Mesendoderm (in vitro differentiated cells): ENCODE data around the gene COL19A1.

ENCODE experiments used
- DNase-seq: peaks from one replicate; pipeline ENCODE4 v3.0.0; 2013
- H2AK5ac ChIP-seq: 2 replicates; pipeline ENCODE4 v1.6.1; 2013; ENCODE audit warnings: low read length, inconsistent platforms
- H2BK120ac ChIP-seq: 2 replicates; pipeline ENCODE4 v1.6.1; 2013; ENCODE audit warnings: low read depth, mild to moderate bottlenecking, low read length, moderate library complexity, mixed read lengths
- H2BK15ac ChIP-seq: replicated peaks from 2 replicates; pipeline ENCODE4 v1.6.1; 2013; ENCODE audit warnings: low read depth, mild to moderate bottlenecking, moderate library complexity
- H2BK5ac ChIP-seq: 2 replicates; pipeline ENCODE4 v1.6.1; 2013; ENCODE audit warnings: low read length, inconsistent platforms
- H3K18ac ChIP-seq: 2 replicates; pipeline ENCODE4 v1.6.1; 2013; ENCODE audit warnings: mild to moderate bottlenecking, low read length, mixed read lengths
- H3K23ac ChIP-seq: one replicate; pipeline ENCODE4 v1.6.1; 2013; ENCODE audit warnings: low read length
- H3K27ac ChIP-seq: 2 replicates; pipeline ENCODE4 v1.5.1; 2013; ENCODE audit warnings: low read depth, mild to moderate bottlenecking, inconsistent platforms, low read length, moderate library complexity
- H3K27me3 ChIP-seq: 2 replicates; pipeline ENCODE4 v1.6.1; 2013; ENCODE audit warnings: low read length, control low read depth, mild to moderate bottlenecking, inconsistent platforms; ENCODE audit not compliant: insufficient read depth, poor library complexity
- H3K36me3 ChIP-seq: 2 replicates; pipeline ENCODE4 v1.6.1; 2013; ENCODE audit warnings: low read length, inconsistent platforms; ENCODE audit not compliant: control insufficient read depth, insufficient read depth
- H3K4ac ChIP-seq: one replicate; pipeline ENCODE4 v1.6.1; 2013; ENCODE audit warnings: low read depth, mild to moderate bottlenecking, low read length, moderate library complexity
- H3K4me1 ChIP-seq: 2 replicates; pipeline ENCODE4 v1.6.1; 2013; ENCODE audit warnings: low read depth, low read length, inconsistent platforms; ENCODE audit not compliant: control insufficient read depth
- H3K4me2 ChIP-seq: 2 replicates; pipeline ENCODE4 v1.6.1; 2013; ENCODE audit warnings: low read length
- H3K4me3 ChIP-seq: 2 replicates; pipeline ENCODE4 v1.5.1; 2013; ENCODE audit warnings: mild to moderate bottlenecking, low read length
- H3K56ac ChIP-seq: one replicate; pipeline ENCODE4 v1.6.1; 2013; ENCODE audit warnings: low read length
- H3K79me1 ChIP-seq: 2 replicates; pipeline ENCODE4 v1.6.1; 2013; ENCODE audit warnings: low read length, inconsistent platforms
- H3K79me2 ChIP-seq: 2 replicates; pipeline ENCODE4 v1.6.1; 2013; ENCODE audit warnings: mild to moderate bottlenecking, low read length; ENCODE audit not compliant: control insufficient read depth, insufficient read depth
- H3K9ac ChIP-seq: 2 replicates; pipeline ENCODE4 v1.6.1; 2013; ENCODE audit warnings: low read length, inconsistent platforms
- H4K5ac ChIP-seq: one replicate; pipeline ENCODE4 v1.6.1; 2013; ENCODE audit warnings: low read length
- H4K8ac ChIP-seq: one replicate; pipeline ENCODE4 v1.6.1; 2013; ENCODE audit warnings: low read depth, mild to moderate bottlenecking, control low read depth, low read length, moderate library complexity
- WGBS: extraction: QIAGEN DNeasy Blood & Tissue Kit; methylation state at CpG from one replicate; pipeline ENCODE4 v1.1.7; 2013; ENCODE audit warnings: low lambda C conversion rate, missing lambda C conversion rate; ENCODE audit not compliant: insufficient coverage; ENCODE audit errors: extremely low coverage; 5-methylcytosine and 5-hydroxymethylcytosine counted together

Gene COL19A1

GRCh38 chr6:70162972-70163371 is 296.6 kb downstream of the COL19A1 start:
- Histone ChIP-seq H3K79me2 (no peaks in the 10 kb centered on the region), H4K5ac (no peak overlapping the region), H3K27ac (no peak overlapping the region), H3K18ac (no peak overlapping the region), H3K23ac (no peak overlapping the region), H3K4me3 (no peak overlapping the region), H3K36me3 (no peaks in the 10 kb centered on the region), H2BK5ac (no peak overlapping the region), H3K9ac (no peak overlapping the region), H3K4ac (no peak overlapping the region), H2BK120ac (no peak overlapping the region), H4K8ac (no peak overlapping the region), H3K79me1 (no peaks in the 10 kb centered on the region), H2BK15ac (no peak overlapping the region), H2AK5ac (no peak overlapping the region), H3K56ac (no peak overlapping the region), H3K4me1 (no peaks in the 10 kb centered on the region), H3K27me3 (no peaks in the 10 kb centered on the region), H3K4me2 (no peak overlapping the region)
- no peak for DNase-seq
- no CpG with 5 or more reads among the region's 3 CpGs for WGBS

DNA sequence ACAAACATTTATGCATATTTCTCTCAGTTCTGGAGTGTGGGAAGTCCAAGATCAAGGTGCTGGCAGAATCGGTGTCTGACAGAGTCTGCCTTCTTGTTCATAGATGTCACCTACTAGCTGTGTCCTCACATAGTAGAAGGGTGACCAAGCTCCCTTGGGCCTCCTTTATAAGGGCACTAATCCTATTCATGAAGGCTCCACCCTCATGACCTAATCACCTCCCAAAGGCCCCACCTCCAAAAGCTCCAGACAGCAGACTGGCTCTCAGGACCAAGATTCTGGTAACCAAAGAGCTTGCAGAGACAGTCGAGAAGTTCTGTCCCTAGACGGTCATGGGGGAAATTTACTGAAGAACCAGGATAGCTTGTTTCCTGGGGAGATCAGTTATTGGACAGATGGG is 297.4 kb downstream of the COL19A1 start:
- H2BK5ac ChIP-seq, result no peak overlapping the region

GRCh38 chr6:70164556-70164955 is 298.2 kb downstream of the COL19A1 start:
- DNase-seq, result no peak
- Histone ChIP-seq H4K5ac (no peak overlapping the region), H4K8ac (no peak overlapping the region), H3K9ac (no peak overlapping the region), H3K4me2 (no peak overlapping the region), H2BK120ac (no peak overlapping the region), H3K23ac (no peak overlapping the region), H3K4ac (no peak overlapping the region), H3K36me3 (no peaks in the 10 kb centered on the region), H3K4me3 (no peak overlapping the region), H2BK15ac (no peak overlapping the region), H2BK5ac (no peak overlapping the region), H2AK5ac (no peak overlapping the region), H3K18ac (no peak overlapping the region), H3K27me3 (no peaks in the 10 kb centered on the region), H3K79me1 (no peaks in the 10 kb centered on the region), H3K79me2 (no peaks in the 10 kb centered on the region), H3K27ac (no peak overlapping the region), H3K56ac (no peak overlapping the region), H3K4me1 (no peaks in the 10 kb centered on the region)
- no CpG with 5 or more reads among the region's 2 CpGs for WGBS

More for the DNA sequence above, 297.4 kb downstream of the COL19A1 start:
- no peaks in the 10 kb centered on the region for H3K79me1 ChIP-seq
- no peaks in the 10 kb centered on the region for H3K27me3 ChIP-seq
- no peak for DNase-seq
- no peak overlapping the region for H2BK120ac ChIP-seq
- H3K56ac ChIP-seq, result no peak overlapping the region
- no peak overlapping the region for H3K27ac ChIP-seq
- H3K9ac ChIP-seq, result no peak overlapping the region
- no peak overlapping the region for H3K18ac ChIP-seq
- no CpG with 5 or more reads among the region's 3 CpGs for WGBS
- no peak overlapping the region for H4K5ac ChIP-seq
- no peak overlapping the region for H4K8ac ChIP-seq
- no peaks in the 10 kb centered on the region for H3K79me2 ChIP-seq
- H3K36me3 ChIP-seq, result no peaks in the 10 kb centered on the region
- no peak overlapping the region for H2BK15ac ChIP-seq
- no peak overlapping the region for H3K23ac ChIP-seq
- H3K4me1 ChIP-seq, result no peaks in the 10 kb centered on the region
- H3K4ac ChIP-seq, result no peak overlapping the region
- no peak overlapping the region for H3K4me2 ChIP-seq
- no peak overlapping the region for H3K4me3 ChIP-seq
- no peak overlapping the region for H2AK5ac ChIP-seq

DNA sequence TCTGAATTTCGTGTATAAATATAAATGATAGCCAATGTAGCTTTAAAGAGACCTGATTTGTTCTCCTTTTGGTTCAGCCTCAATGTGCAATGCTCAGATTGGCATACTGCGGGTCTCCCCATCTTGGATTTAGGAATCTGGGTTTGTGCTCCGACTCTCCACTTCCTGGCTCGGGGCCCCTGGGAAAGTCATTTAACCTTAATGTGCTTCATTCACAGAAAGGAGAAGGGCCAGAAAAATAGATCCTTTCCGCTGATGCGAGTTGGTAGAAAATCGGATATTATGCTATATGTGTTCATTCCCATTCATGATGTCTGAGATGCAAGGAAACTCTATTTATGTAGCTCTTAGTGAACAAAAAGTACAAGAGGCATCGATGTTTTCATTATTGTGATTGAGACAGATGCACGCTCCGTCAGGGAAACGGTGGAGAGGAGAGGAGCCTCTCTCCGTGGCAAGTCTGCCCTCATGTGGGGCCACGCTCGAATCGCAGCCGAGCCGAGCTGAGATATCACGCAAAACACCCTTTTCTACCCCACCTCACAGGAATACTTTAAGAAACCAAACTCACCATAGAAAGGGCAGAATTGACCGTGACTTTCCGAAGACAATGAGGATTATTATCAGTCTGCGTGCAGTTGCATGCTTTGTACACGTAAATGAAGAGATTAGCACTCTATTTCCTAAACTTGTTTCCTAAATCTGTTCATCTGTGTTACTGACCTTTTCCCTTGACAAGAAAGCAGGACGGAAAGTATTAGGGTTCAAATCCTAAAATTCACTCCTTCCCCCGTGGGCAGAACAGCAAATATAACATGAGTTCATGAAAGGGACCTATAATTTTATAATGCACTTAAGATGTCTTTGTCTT is 300.0 kb downstream of the COL19A1 start:
- no peaks in the 10 kb centered on the region for H3K4me1 ChIP-seq
- no peak overlapping the region for H4K8ac ChIP-seq
- no peak overlapping the region for H2AK5ac ChIP-seq
- H3K4me3 ChIP-seq, result no peak overlapping the region
- H3K36me3 ChIP-seq, result no peaks in the 10 kb centered on the region
- no CpG with 5 or more reads among the region's 24 CpGs for WGBS
- H3K23ac ChIP-seq, result no peak overlapping the region
- H3K18ac ChIP-seq, result no peak overlapping the region
- no peak overlapping the region for H2BK120ac ChIP-seq
- H3K79me1 ChIP-seq, result no peaks in the 10 kb centered on the region
- H3K27me3 ChIP-seq, result no peaks in the 10 kb centered on the region
- H2BK15ac ChIP-seq, result no peak overlapping the region
- peak overlapping the region; percentile 22 for H3K4me2 ChIP-seq
- no peak overlapping the region for H3K9ac ChIP-seq
- H2BK5ac ChIP-seq, result no peak overlapping the region
- no peak overlapping the region for H4K5ac ChIP-seq
- no peak overlapping the region for H3K56ac ChIP-seq
- peak; percentile 57 for DNase-seq
- H3K4ac ChIP-seq, result no peak overlapping the region
- H3K27ac ChIP-seq, result no peak overlapping the region
- H3K79me2 ChIP-seq, result no peaks in the 10 kb centered on the region

- Histone ChIP-seq H2AK5ac (no peak overlapping the region), H3K79me1 (no peaks in the 10 kb centered on the region), H3K23ac (no peak overlapping the region), H2BK15ac (no peak overlapping the region), H3K4me2 (no peak overlapping the region), H3K27me3 (no peaks in the 10 kb centered on the region), H3K9ac (no peak overlapping the region), H3K27ac (no peak overlapping the region), H3K79me2 (no peaks in the 10 kb centered on the region), H2BK5ac (no peak overlapping the region), H3K4me3 (no peak overlapping the region), H4K5ac (no peak overlapping the region), H3K56ac (no peak overlapping the region), H2BK120ac (no peak overlapping the region), H3K36me3 (no peaks in the 10 kb centered on the region), H4K8ac (no peak overlapping the region), H3K4ac (no peak overlapping the region), H3K4me1 (no peaks in the 10 kb centered on the region), H3K18ac (no peak overlapping the region)
- no peak for DNase-seq
- no CpG with 5 or more reads among the region's 5 CpGs for WGBS
Observed at GRCh38 chr6:70168681-70169377, 302.5 kb downstream of the COL19A1 start.
